HCT116 (cell line): ENCODE data around the gene PGAM5. TPM values are rescaled to one million over a fixed set of nuclear protein-coding genes. Genes with fewer than 3 reads are reported as not detected.

Experiments used
- ATAC-seq: fragments of 200-7000 bp; cut with Tn5 transposase; 2 replicates; pipeline ENCODE4 v1.9.1; 2020; ENCODE audit warnings: mild to moderate bottlenecking, moderate library complexity
- BruUV-seq: library from RNA; stranded (reverse); fragments of 400-500 nt; replicated peaks from 2 replicates; lab custom pipeline; 2021; lab: Mats Ljungman, UMichigan
- CTCF ChIA-PET: fragments of 300-600 bp; sonication (Branson Sonifier 250); formaldehyde crosslinking; loops from one replicate; lab custom pipeline; 2021; ENCODE audit warnings: antibody characterized with exemption; lab: Charles Lee
- POLR2A ChIA-PET: fragments of 300-600, 350-600 bp; sonication (Branson Sonifier 250); formaldehyde crosslinking; loops from one replicate; lab custom pipeline; 2021; ENCODE audit warnings: antibody characterized with exemption; lab: Charles Lee
- RAD21 ChIA-PET, 2 experiments: fragments of 300-600 bp; sonication (Branson Sonifier 250); formaldehyde crosslinking; loops; one replicate each; lab custom pipeline; 2023; ENCODE audit warnings: low total read pairs in 2 of 2; ENCODE audit not compliant: uncharacterized antibody in 2 of 2, unreplicated experiment in 2 of 2, low non-redundant PET in 1 of 2; lab: Charles Lee
- DNase-seq: peaks from one replicate; pipeline ENCODE4 v3.0.0-alpha.2; 2010; ENCODE audit warnings: low read depth, low spot score
- H2AFZ ChIP-seq: fragments of 200-600 bp; shearing (Covaris generic), sonication (generic); 2 replicates; pipeline ENCODE4 v1.6.1; 2017; ENCODE audit warnings: low read depth, mixed run types, mixed read lengths, antibody characterized with exemption, low read length; ENCODE audit not compliant: poor library complexity, severe bottlenecking
- H3K27ac ChIP-seq: 2 replicates; pipeline ENCODE4 v1.5.1; 2012; ENCODE audit warnings: low read depth, low read length
- H3K27me3 ChIP-seq: fragments of 200-600 bp; sonication (generic); 2 replicates; pipeline ENCODE4 v1.6.1; 2016; ENCODE audit warnings: mixed run types, low read length, mixed read lengths; ENCODE audit not compliant: insufficient read depth
- H3K36me3 ChIP-seq, 2 experiments: fragments of 200-500 bp in 1 of 2; fragments of 200-600 bp in 1 of 2; sonication (Bioruptor generic) in 1 of 2; sonication (generic) in 1 of 2; 2 replicates each; pipeline versions ENCODE4 v1.5.1 to v1.6.1; 2014 to 2016; ENCODE audit warnings: low read length in 2 of 2, inconsistent platforms in 1 of 2, mixed read lengths in 1 of 2, mixed run types in 1 of 2; ENCODE audit not compliant: insufficient read depth in 2 of 2, control insufficient read depth in 1 of 2
- H3K4me1 ChIP-seq, 2 experiments: fragments of 200-600 bp in 1 of 2; sonication (generic) in 1 of 2; 2 replicates each; pipeline versions ENCODE4 v1.5.1 to v1.6.1; 2012 to 2017; ENCODE audit warnings: low read length in 2 of 2, inconsistent platforms in 1 of 2, mild to moderate bottlenecking in 1 of 2, mixed read lengths in 1 of 2, mixed run types in 1 of 2, moderate library complexity in 1 of 2; ENCODE audit not compliant: insufficient read depth in 2 of 2, control insufficient read depth in 1 of 2
- H3K4me2 ChIP-seq: fragments of 200-600 bp; sonication (generic); 2 replicates; pipeline ENCODE4 v1.6.1; 2017; ENCODE audit warnings: mixed run types, low read length, mixed read lengths
- H3K4me3 ChIP-seq, 2 experiments: fragments of 200-600 bp in 1 of 2; sonication (generic) in 1 of 2; replicated peaks in 1 of 2; 2 replicates each; pipeline ENCODE4 v1.5.1; 2011 to 2016; ENCODE audit warnings: low read length in 2 of 2, control low read depth in 1 of 2, low read depth in 1 of 2, mild to moderate bottlenecking in 1 of 2, mixed read lengths in 1 of 2, mixed run types in 1 of 2
- H3K79me2 ChIP-seq: fragments of 200-600 bp; sonication (generic); 2 replicates; pipeline ENCODE4 v1.6.1; 2017; ENCODE audit warnings: mild to moderate bottlenecking, mixed run types, low read length, moderate library complexity, mixed read lengths; ENCODE audit not compliant: insufficient read depth
- H3K9ac ChIP-seq: fragments of 200-600 bp; sonication (generic); 2 replicates; pipeline ENCODE4 v1.6.1; 2016; ENCODE audit warnings: low read length, mixed read lengths
- H3K9me2 ChIP-seq: fragments of 200-600 bp; sonication (generic), shearing (Covaris generic); 2 replicates; pipeline ENCODE4 v1.6.1; 2017; ENCODE audit warnings: mixed run types, mild to moderate bottlenecking, moderate library complexity; ENCODE audit not compliant: insufficient read depth
- H3K9me3 ChIP-seq, 2 experiments: fragments of 200-500 bp in 1 of 2; fragments of 200-600 bp in 1 of 2; sonication (Bioruptor generic) in 1 of 2; sonication (generic) in 1 of 2; 2 replicates each; pipeline ENCODE4 v1.6.1; 2014 to 2017; ENCODE audit warnings: low read length in 2 of 2, mixed read lengths in 2 of 2, inconsistent platforms in 1 of 2, low read depth in 1 of 2, mild to moderate bottlenecking in 1 of 2, mixed run types in 1 of 2, moderate library complexity in 1 of 2; ENCODE audit not compliant: control insufficient read depth in 1 of 2, insufficient read depth in 1 of 2
- H4K20me1 ChIP-seq: fragments of 200-600 bp; sonication (generic), shearing (Covaris generic); 2 replicates; pipeline ENCODE4 v1.6.1; 2017; ENCODE audit warnings: mixed run types, mild to moderate bottlenecking, moderate library complexity; ENCODE audit not compliant: insufficient read depth
- ATF3 ChIP-seq: IDR thresholded peaks from 2 replicates; pipeline ENCODE4 v1.6.1; 2012
- CBX3 ChIP-seq: IDR thresholded peaks from 2 replicates; pipeline ENCODE4 v1.6.1; 2012; ENCODE audit warnings: low read depth
- CEBPB ChIP-seq: IDR thresholded peaks from 2 replicates; pipeline ENCODE4 v1.6.1; 2012; ENCODE audit warnings: low read depth
- CTCF ChIP-seq, 3 experiments: fragments of 200-600 bp in 1 of 3; sonication (generic) in 1 of 3; IDR thresholded peaks in 2 of 3; conservative IDR thresholded peaks in 1 of 3; 2 replicates each; pipeline ENCODE4 v1.5.1; 2012 to 2017; ENCODE audit warnings: low read depth in 2 of 3, low read length in 2 of 3, antibody characterized with exemption in 1 of 3, borderline replicate concordance in 1 of 3, control low read depth in 1 of 3, mild to moderate bottlenecking in 1 of 3, mixed read lengths in 1 of 3, mixed run types in 1 of 3, moderate library complexity in 1 of 3; ENCODE audit not compliant: insufficient read depth in 1 of 3
- ELF1 ChIP-seq: IDR thresholded peaks from 2 replicates; pipeline ENCODE4 v1.6.1; 2012; ENCODE audit warnings: low read depth, borderline replicate concordance
- EZH2 ChIP-seq: fragments of 200-600 bp; sonication (generic); IDR thresholded peaks from 2 replicates; pipeline ENCODE4 v1.6.1; 2017; ENCODE audit warnings: antibody characterized with exemption, mixed run types
- EZH2phosphoT487 ChIP-seq: fragments of 200-600 bp; IDR thresholded peaks from 2 replicates; pipeline ENCODE4 v1.6.1; 2018; ENCODE audit warnings: antibody characterized with exemption, borderline replicate concordance
- FOSL1 ChIP-seq: IDR thresholded peaks from 2 replicates; pipeline ENCODE4 v1.6.1; 2012; ENCODE audit warnings: low read depth
- JUND ChIP-seq: IDR thresholded peaks from 2 replicates; pipeline ENCODE4 v1.6.1; 2012
- MAX ChIP-seq: IDR thresholded peaks from 2 replicates; pipeline ENCODE4 v1.6.1; 2012
- POLR2A ChIP-seq: IDR thresholded peaks from 2 replicates; pipeline ENCODE4 v1.7.0; 2011; ENCODE audit warnings: borderline replicate concordance; ENCODE audit not compliant: insufficient read depth, insufficient read length; ENCODE audit errors: extremely low read depth
- POLR2AphosphoS5 ChIP-seq: IDR thresholded peaks from 2 replicates; pipeline ENCODE4 v1.6.1; 2011; ENCODE audit warnings: mild to moderate bottlenecking, low read depth, low read length, moderate library complexity
- RAD21 ChIP-seq: IDR thresholded peaks from 2 replicates; pipeline ENCODE4 v1.6.1; 2012; ENCODE audit warnings: low read depth, mild to moderate bottlenecking
- REST ChIP-seq: IDR thresholded peaks from 2 replicates; pipeline ENCODE4 v1.6.1; 2012; ENCODE audit warnings: low read depth
- SIN3A ChIP-seq: IDR thresholded peaks from 2 replicates; pipeline ENCODE4 v1.6.1; 2012; ENCODE audit warnings: low read depth
- SP1 ChIP-seq: IDR thresholded peaks from 2 replicates; pipeline ENCODE4 v1.6.1; 2012; ENCODE audit warnings: low read depth
- TCF7L2 ChIP-seq: IDR thresholded peaks from 2 replicates; pipeline ENCODE4 v1.7.0; 2011; ENCODE audit warnings: borderline replicate concordance, inconsistent platforms; ENCODE audit not compliant: insufficient read depth, insufficient read length; ENCODE audit errors: extremely low read depth
- ZBTB33 ChIP-seq: IDR thresholded peaks from 2 replicates; pipeline ENCODE4 v1.6.1; 2011; ENCODE audit warnings: mild to moderate bottlenecking, low read length, moderate library complexity; ENCODE audit not compliant: insufficient replicate concordance; ENCODE audit errors: extremely low read depth
- ZNF274 ChIP-seq: fragments of 200-500 bp; sonication (Bioruptor generic); IDR thresholded peaks from 2 replicates; pipeline ENCODE4 v1.6.1; 2014; ENCODE audit warnings: mild to moderate bottlenecking, low read depth, low read length, inconsistent platforms
- intact Hi-C: fragments of 100-400 bp; cut with micrococcal nuclease; formaldehyde crosslinking; loops from 2 replicates; pipeline ENCODE4 v1.10.0; 2022
- total RNA-seq: library from RNA; stranded (reverse); gene quantifications from one replicate; pipeline ENCODE4 v1.2.1, GENCODE V29; 2021; ENCODE audit not compliant: unreplicated experiment

PGAM5 gene
- total RNA-seq, 1 experiment from 2014 or later = 98.3 TPM

GRCh38 chr12:132724506-132725241, 14.0 kb downstream of the PGAM5 start:
- Histone ChIP-seq H3K27me3 (no peaks in the 10 kb centered on the region), H3K79me2 (peaks cover 10% of the 10 kb centered on the region; the same call in 1 of the 2 replicates), H3K4me1 (peaks cover 0 to 2% of the 10 kb centered on the region in 2 experiments; a peak in 1 of 4 replicates), H3K9me3 (no peaks in the 10 kb centered on the region), H3K36me3 (peaks cover 46 to 51% of the 10 kb centered on the region in 2 experiments), H3K4me2 (no peak overlapping the region), H3K9me2 (no peaks in the 10 kb centered on the region), H4K20me1 (peaks cover 3% of the 10 kb centered on the region; the same call in 1 of the 2 replicates), H3K4me3 (no peak overlapping the region), H2AFZ (no peak overlapping the region), H3K27ac (no peak overlapping the region), H3K9ac (no peak overlapping the region)
- ATAC-seq = no peak
- CTCF ChIA-PET = no interaction called here
- BruUV-seq = no TSS peak
- POLR2A ChIA-PET = no interaction called here
- intact Hi-C loops = no loop called here
- TF ChIP-seq MAX (no peak), TCF7L2 (no peak), CBX3 (no peak), RAD21 (no peak), CEBPB (no peak), POLR2A (no peak), ATF3 (no peak), EZH2 (no peak), SIN3A (no peak), ZNF274 (no peak), POLR2AphosphoS5 (no peak), ELF1 (no peak), ZBTB33 (no peak), FOSL1 (no peak), EZH2phosphoT487 (no peak), REST (no peak), JUND (no peak), CTCF (IDR thresholded peaks at IDR 0.05 in 2 of 3, conservative IDR thresholded peaks at IDR 0.05 in 1 of 3; ENCODE audit: borderline replicate concordance in 1 of 3, insufficient read depth in 1 of 3, low read depth in 2 of 3, low read length in 2 of 3) (no peak), SP1 (no peak)
- RAD21 ChIA-PET = no interaction called here
- DNase-seq = no peak
